Calu3 (cell line): Measurements from ENCODE around the gene AWAT2. TPM values are rescaled to one million over a fixed set of nuclear protein-coding genes. Genes with fewer than 3 reads are reported as not detected.

Experiments
- BruUV-seq: library from RNA; stranded (reverse); fragments of 400-500 nt; replicated peaks from 2 replicates; lab custom pipeline; 2021; lab: Mats Ljungman, UMichigan
- CTCF ChIA-PET: fragments of 300-600 bp; sonication (Branson Sonifier 250); formaldehyde crosslinking; loops from one replicate; lab custom pipeline; 2022; ENCODE audit warnings: antibody characterized with exemption; lab: Charles Lee
- DNase-seq: peaks from one replicate; pipeline ENCODE4 v3.0.0; 2022
- H3K27ac Mint-ChIP-seq: one replicate; pipeline ENCODE4 v1.8.0; 2022; ENCODE audit warnings: mixed read lengths; ENCODE audit not compliant: unreplicated experiment
- H3K27me3 Mint-ChIP-seq: one replicate; pipeline ENCODE4 v1.8.0; 2022; ENCODE audit warnings: mixed read lengths; ENCODE audit not compliant: unreplicated experiment
- H3K36me3 Mint-ChIP-seq: one replicate; pipeline ENCODE4 v1.8.0; 2022; ENCODE audit warnings: mild to moderate bottlenecking, moderate library complexity, mixed read lengths; ENCODE audit not compliant: insufficient read depth, unreplicated experiment
- H3K4me1 Mint-ChIP-seq: one replicate; pipeline ENCODE4 v1.8.0; 2022; ENCODE audit warnings: mild to moderate bottlenecking, low read depth, mixed read lengths; ENCODE audit not compliant: unreplicated experiment
- H3K4me3 Mint-ChIP-seq: one replicate; pipeline ENCODE4 v1.8.0; 2022; ENCODE audit warnings: mild to moderate bottlenecking, low read depth, moderate library complexity, mixed read lengths; ENCODE audit not compliant: unreplicated experiment
- H3K9me3 Mint-ChIP-seq: one replicate; pipeline ENCODE4 v1.8.0; 2022; ENCODE audit warnings: low read depth, mixed read lengths; ENCODE audit not compliant: unreplicated experiment
- intact Hi-C: fragments of 100-400 bp; cut with micrococcal nuclease; formaldehyde crosslinking; loops from one replicate; pipeline ENCODE4 v1.10.0; 2022; ENCODE audit not compliant: unreplicated experiment
- total RNA-seq: library from RNA; stranded (reverse); gene quantifications from 2 replicates; pipeline ENCODE4 v1.2.3, GENCODE V29; 2022
- TF ChIP-seq, protein P1 (sequence below): fragments of 200-600 bp; IDR thresholded peaks from one replicate; pipeline ENCODE4 v1.8.0; 2022; ENCODE audit warnings: antibody characterized with exemption; ENCODE audit not compliant: unreplicated experiment

The AWAT2 gene
- total RNA-seq, 1 experiment from 2014 or later: not detected

DNA sequence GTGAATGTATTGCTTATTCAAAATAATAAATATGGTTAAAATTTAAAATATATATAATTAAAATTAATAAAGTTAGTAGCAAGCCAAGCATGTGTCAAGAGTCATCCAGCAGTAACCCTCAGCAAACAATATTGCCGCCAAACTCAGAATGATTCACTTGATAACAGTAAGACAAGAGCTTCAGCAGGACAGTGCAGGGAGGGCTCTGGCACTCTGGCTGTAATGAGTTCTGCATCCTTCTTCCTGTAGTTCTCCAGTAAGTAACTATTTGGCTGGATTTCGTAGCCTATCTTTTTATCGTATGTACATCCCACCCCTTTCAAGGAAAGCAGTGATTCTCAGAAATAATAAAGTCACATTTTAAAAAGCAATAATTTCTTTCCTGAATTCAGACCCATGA is 30.1 kb upstream of the AWAT2 start:
- no peak overlapping the region for H3K27ac Mint-ChIP-seq
- no peaks in the 10 kb centered on the region for H3K36me3 Mint-ChIP-seq
- no peak for DNase-seq
- H3K4me1 Mint-ChIP-seq: no peaks in the 10 kb centered on the region
- intact Hi-C loops: no loop called here
- H3K4me3 Mint-ChIP-seq: no peak overlapping the region
- no TSS peak for BruUV-seq
- peaks cover 15% of the 10 kb centered on the region for H3K27me3 Mint-ChIP-seq
- CTCF ChIA-PET: no interaction called here
- peaks cover 3% of the 10 kb centered on the region for H3K9me3 Mint-ChIP-seq
- TF ChIP-seq, protein P1, sequence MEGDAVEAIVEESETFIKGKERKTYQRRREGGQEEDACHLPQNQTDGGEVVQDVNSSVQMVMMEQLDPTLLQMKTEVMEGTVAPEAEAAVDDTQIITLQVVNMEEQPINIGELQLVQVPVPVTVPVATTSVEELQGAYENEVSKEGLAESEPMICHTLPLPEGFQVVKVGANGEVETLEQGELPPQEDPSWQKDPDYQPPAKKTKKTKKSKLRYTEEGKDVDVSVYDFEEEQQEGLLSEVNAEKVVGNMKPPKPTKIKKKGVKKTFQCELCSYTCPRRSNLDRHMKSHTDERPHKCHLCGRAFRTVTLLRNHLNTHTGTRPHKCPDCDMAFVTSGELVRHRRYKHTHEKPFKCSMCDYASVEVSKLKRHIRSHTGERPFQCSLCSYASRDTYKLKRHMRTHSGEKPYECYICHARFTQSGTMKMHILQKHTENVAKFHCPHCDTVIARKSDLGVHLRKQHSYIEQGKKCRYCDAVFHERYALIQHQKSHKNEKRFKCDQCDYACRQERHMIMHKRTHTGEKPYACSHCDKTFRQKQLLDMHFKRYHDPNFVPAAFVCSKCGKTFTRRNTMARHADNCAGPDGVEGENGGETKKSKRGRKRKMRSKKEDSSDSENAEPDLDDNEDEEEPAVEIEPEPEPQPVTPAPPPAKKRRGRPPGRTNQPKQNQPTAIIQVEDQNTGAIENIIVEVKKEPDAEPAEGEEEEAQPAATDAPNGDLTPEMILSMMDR: no peak

DNA sequence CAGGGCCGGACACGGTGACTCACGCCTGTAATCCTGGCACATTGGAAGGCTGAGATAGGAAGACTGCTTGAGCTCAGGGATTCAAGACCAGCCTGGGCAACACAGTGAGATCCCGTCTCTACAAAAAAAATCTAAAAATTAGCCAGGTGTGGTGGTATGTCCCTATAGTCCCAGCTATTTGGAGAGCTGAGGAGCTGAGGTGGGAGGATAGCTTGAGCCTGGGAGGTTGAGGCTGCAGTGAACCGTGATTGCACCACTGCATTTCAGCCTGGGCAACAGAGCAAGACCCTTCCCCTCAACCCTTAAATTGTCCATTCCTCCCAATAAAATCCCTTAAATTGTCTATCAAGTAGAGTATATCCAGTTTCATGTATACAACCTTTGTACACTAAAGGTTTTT is 29.6 kb upstream of the AWAT2 start:
- H3K9me3 Mint-ChIP-seq: peaks cover 3% of the 10 kb centered on the region
- H3K4me3 Mint-ChIP-seq: no peak overlapping the region
- H3K36me3 Mint-ChIP-seq: no peaks in the 10 kb centered on the region
- intact Hi-C loops: no loop called here
- TF ChIP-seq, protein P1: no peak
- CTCF ChIA-PET: no interaction called here
- no TSS peak for BruUV-seq
- H3K27ac Mint-ChIP-seq: no peak overlapping the region
- H3K27me3 Mint-ChIP-seq: peaks cover 15% of the 10 kb centered on the region
- no peaks in the 10 kb centered on the region for H3K4me1 Mint-ChIP-seq
- DNase-seq: no peak

DNA sequence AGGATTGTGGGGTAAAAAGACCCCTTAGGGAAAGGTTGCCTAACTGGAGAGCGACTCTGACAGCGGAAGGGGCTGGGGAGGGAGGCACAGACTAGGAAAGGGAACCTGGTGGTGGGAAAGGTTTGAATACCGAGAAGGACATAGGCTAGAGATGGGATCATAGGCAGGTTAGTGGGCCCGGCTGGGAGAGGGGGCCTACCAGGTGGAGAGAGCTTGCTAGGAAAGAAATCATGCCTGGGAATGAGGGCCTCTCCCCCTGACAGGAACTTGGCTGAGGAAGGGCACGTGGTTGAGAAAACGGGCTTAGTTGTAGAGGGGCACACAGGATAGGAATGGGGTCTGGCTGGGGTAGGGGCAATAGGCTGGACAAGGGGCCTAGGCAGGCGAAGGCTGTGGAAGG is 16.9 kb upstream of the AWAT2 start:
- H3K36me3 Mint-ChIP-seq: no peaks in the 10 kb centered on the region
- H3K4me1 Mint-ChIP-seq: no peaks in the 10 kb centered on the region
- TF ChIP-seq, protein P1: no peak
- H3K27ac Mint-ChIP-seq: no peak overlapping the region
- CTCF ChIA-PET: no interaction called here
- no peak overlapping the region for H3K4me3 Mint-ChIP-seq
- no TSS peak for BruUV-seq
- H3K9me3 Mint-ChIP-seq: no peaks in the 10 kb centered on the region
- intact Hi-C loops: no loop called here
- no peak for DNase-seq
- peaks cover 29% of the 10 kb centered on the region for H3K27me3 Mint-ChIP-seq

DNA sequence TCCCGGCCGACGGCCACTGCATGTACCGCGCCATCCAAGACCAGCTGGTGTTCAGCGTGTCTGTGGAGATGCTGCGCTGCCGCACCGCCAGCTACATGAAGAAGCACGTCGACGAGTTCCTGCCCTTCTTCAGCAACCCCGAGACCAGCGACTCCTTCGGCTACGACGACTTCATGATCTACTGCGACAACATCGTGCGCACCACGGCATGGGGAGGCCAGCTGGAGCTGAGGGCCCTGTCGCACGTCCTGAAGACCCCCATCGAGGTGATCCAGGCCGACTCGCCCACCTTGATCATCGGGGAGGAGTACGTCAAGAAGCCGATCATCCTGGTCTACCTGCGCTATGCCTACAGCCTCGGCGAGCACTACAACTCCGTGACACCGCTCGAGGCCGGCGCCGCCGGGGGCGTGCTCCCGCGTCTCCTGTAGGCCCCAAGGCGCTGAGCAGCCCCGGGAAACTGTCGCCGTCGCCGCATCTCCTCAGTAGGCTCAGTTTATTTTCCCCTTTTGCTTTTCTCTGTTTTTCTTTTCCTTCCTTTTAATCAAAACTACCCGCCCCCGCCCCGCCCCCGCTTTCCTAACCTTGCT is 13.3 kb upstream of the AWAT2 start:
- Mint-ChIP-seq H3K27me3 (peaks cover 25% of the 10 kb centered on the region), H3K9me3 (peaks cover 2% of the 10 kb centered on the region), H3K4me1 (no peaks in the 10 kb centered on the region), H3K36me3 (no peaks in the 10 kb centered on the region), H3K4me3 (no peak overlapping the region), H3K27ac (no peak overlapping the region)
- BruUV-seq: no TSS peak
- no peak for DNase-seq
- CTCF ChIA-PET: no interaction called here
- intact Hi-C loops: no loop called here
- TF ChIP-seq, protein P1: no peak
